ELF-1 (cell line): Measurements from ENCODE around the gene PHYH.
"Not testable (repeated sequence)": the region's sequence is repeated elsewhere in the genome, so short reads cannot be mapped to it uniquely, and the experiment has no call there.

Experiments
- DNase-seq: peaks from one replicate; pipeline ENCODE4 v3.0.0-alpha.2; 2016; ENCODE audit warnings: low read depth, low spot score

PHYH gene

GRCh38 chr10:13299437-13300287, at the start of gene PHYH:
PHYH (minus strand) TSS chr10:13300064; CDS start chr10:13300042, 22 bp downstream.
- peak; percentile 84 for DNase-seq

DNA sequence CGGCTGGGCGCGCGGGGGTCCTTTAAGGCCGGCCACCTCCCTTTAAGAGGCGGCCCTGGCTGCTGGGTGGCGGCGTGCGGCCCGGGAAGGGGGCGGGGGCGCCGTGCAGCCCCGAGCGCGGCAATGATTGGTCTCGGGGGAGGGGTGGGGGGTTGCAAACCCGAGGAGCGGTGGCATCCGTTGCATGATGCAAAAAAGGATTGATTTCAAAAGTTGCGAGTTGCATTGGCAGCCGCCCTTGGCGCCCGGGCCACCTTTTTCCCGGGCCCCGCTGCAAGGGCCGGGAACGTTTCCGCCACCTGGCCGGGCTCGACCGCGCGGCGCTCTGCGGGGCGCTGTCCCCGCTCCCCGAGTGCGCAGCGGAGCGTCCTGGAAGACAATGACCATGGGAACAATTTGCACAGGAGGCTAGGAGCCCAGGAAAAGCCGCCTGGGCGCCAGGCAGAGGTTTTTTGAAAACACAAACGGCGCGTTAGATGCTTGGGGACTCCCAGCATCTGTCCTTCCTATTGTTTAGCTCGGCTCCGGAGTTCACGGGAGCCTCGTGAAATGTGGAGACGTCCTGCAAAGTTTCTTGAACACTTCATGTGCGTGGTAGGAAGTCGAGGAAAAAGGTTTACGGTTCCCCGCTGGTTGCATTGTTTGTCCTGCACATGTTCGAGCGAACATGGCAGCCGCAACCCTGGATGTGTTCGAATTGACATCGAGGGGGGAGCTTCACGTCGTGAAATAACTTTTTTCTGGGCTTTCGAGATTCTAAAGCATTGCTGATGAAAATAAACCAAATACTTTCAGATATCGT, 48.6 kb upstream of the PHYH start, which contains the start of gene SEPHS1:
SEPHS1 (minus strand) TSS at position 78 of the 802 bp plus-strand sequence. CDS start 3,343 bp downstream, outside the sequence.
- DNase-seq = peak; percentile 75

DNA sequence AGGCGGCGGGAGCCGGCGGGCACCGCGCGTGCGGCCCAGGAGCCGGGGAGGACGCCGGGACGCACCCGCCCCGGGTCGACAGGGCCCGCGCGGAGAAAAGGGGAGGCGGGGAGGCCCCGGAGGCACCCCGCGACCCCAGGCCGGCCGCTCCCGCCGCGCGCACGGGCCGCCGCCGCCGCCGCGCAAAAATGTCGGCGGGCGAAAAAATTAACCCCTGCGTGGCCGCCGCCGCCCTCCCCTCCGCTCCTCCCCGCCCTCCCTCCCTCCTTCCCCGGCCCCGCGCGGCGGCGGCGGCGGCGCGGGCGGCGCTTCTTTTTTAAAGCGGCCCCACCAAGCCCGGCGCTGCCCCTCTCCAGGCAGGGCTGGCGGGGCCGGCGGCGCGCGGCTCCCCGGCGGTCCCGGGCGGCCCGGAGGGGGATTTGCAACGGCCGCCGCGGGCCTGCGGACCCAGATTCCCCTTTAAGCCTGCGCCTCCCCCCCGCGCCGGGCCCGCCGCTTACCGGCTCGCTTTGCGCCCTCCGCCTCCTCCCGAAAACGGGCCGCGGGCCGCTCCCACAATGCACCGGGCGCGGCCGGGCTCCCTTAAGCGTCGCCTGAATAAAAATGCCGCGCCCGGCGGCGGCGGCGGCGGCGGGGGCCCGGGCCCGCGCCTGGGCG, 47.8 kb upstream of the PHYH start:
- DNase-seq = peak; percentile 62

- DNase-seq = peak; percentile 31
These were observed 47.2 kb upstream of the PHYH start for GRCh38 chr10:13347043-13347499.

- peak; percentile 36 for DNase-seq
These were observed 46.6 kb upstream of the PHYH start for GRCh38 chr10:13346283-13347042.

DNA sequence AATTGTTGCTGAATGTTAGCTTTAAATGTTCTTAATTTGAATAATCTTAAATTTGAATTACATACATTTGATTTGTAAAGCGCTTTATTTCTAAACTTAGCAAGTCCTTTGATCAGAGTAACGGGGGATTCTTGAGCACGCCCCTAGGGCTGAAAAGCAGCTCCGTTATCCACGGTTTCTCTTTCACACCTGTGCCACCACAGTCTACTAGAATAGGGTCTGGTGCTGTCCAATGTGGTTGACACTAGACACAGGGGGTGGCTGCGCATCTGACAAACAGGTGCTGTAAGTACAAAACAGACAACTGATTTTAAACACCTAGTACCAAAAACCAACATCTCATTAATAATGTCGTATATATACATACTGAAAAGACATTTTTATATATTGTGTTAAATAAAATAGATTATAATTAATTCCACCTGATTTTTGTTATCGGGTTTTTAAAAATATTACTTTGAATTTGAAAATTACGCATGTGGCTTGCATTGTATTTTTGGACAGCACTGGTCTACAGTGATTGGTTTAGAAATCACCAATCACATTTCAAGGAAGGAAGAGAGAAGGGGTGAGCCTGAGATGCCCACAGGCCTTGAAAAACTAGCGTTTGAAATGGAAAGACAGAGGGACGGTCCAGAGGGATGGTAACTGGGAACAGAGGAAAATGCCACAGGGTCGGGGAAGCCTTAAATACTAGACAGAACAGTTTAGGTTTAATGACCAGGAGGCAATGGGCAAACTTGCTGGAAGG, 40.9 kb upstream of the PHYH start:
- DNase-seq = no peak

DNA sequence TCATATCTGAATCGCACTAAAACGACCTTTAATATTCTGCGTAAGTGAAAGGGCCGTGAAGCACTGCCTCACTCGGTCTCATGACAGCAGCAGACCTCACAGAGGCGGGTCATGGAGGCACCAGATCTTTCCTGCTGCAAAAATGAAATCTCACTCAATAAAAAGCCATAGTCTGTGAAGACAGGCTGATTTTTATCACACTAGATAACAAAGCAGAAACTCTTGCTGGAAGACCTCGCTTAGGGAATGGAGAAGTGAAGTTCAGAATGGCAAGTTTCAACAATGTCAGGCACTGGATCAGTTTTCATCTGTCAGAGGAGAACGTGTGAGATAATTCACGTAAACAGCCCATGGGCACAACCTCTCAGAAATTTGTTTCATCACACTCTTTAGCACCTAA, 40.2 kb upstream of the PHYH start:
- DNase-seq = no peak

DNA sequence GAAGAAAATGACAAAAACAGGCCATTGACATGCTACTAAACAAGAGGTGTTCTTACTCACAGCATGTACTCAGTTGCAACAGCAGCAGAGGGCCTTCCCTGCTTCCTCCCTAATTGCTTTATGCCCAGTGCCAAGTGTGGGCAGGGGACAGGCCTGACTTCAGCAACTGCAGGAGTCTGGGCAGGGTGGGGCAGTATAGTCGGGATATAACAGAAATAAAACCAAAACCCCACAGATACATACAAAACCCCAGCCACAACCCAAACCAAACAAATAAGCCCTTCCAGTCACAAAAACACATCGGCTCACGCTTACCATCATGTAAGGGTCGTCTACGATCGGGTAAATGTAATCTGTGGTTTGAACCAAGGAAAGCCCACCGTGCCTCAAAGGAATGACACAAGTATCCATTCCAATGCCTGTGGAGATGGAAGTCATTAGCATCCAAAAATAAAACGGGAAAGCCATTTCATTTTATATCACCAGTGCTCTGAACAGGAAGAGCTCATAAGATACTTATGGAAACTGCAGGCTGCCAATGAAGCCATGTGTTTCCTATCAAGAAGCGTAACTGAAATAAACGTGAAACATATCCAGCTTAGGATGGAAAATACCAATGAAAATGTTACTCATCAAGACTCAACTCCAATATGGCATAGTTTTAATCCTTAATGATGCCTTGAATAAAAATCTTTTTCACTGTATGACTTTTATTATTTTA, 38.7 kb upstream of the PHYH start:
- DNase-seq = no peak

DNA sequence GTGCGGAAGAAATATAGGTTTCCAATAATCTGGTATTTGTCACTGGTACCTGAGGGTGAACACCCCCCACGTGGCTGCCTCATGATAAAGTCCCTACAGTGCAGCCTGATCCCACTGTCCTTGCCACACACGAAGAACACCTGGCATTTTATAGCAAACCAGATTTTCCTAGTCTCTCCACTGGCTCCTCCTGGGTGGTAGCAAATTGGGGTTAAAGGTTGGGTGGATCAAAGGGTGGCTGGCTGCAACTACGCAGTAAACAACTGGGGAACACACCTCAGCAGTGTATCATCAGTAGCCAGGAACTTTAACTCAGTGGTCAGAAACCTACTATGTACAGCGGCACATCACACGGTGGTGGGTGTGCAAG, 37.9 kb upstream of the PHYH start:
- DNase-seq = no peak

GRCh38 chr10:13337128-13337826, 37.4 kb upstream of the PHYH start:
- DNase-seq = no peak

GRCh38 chr10:13335881-13336280, 36.0 kb upstream of the PHYH start:
- DNase-seq = no peak

DNA sequence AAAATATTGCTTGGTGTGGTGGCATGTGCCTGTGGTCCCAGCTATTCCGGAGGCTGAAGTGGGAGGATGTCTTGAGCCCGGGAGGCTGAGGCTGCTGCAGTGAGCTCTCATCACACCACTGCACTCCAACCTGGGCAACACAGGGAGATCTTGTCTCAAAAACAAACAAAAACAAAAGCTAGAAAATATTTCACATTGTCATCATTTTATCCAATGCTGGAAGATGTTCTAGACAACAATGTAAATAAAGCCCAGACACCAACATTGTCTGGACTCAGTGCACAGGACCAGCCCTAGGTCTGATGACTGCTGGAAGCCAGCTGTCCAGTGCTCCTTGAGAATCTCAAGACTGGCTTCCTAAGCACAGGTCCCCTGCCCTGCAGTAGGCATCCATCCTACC, 34.7 kb upstream of the PHYH start:
- DNase-seq = no peak

DNA sequence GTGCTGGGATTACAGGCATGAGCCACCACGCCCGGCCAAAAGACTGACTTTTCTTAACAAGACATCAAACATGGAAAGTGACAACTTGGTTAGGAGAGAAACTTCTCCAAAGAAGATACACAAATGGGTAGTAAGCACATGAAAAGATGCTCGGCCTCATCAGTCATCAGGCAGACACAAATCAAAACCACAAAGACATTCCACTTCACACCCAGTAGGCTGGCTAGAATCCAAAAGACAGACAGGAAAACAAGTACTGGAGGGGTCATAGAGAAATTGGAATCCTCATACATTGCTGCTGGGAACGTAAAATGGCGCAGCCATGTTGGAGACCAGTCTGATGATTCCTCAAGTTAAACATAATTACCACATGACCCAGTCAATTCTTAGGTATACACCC, 31.8 kb upstream of the PHYH start:
- DNase-seq = no peak

- not testable (repeated sequence) for DNase-seq
These were observed 31.1 kb upstream of the PHYH start for GRCh38 chr10:13330980-13331379.

DNA sequence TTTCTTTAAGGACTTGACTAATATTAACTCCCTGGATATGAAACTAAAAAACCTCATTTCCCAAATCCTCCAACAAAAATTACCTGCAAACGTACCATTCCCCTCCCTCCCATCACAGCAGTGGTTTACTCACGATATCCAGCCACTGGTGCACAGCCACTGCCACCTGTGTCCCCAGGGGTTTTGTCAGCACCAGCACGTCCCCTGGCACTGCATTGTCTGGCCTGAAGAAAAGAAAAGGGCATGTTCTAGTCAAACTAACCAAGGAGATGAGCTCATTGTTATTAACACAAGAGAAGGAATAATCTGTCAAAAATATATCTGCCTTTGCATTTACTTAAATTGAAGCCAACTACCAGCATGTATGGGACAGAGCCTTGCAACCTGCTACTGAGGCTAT, 29.7 kb upstream of the PHYH start:
- no peak for DNase-seq

GRCh38 chr10:13328613-13329012, 28.7 kb upstream of the PHYH start:
- DNase-seq = no peak

DNA sequence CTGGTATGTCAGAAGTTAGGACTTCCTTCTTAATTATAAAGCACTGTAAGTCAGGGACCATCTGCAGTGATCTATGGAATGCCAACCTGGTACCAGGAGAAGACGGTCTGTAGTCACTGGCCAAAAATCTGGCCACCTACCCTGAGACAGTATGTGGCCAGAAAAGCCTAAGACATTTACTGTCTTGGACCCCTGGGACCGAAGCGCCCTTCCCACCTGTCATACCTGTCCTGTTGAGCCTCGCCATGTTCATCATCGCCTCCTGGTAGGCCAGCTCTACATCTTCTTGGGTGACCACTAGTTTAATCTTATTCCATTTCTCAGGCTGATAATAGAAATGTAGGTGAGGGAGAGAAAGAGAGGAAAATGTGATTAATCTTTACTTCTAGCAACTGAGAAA, 28.3 kb upstream of the PHYH start:
- no peak for DNase-seq

- no peak for DNase-seq
These were observed 27.7 kb upstream of the PHYH start for GRCh38 chr10:13327534-13327933.

GRCh38 chr10:13322615-13323148, 22.8 kb upstream of the PHYH start:
- no peak for DNase-seq
